Measurements from ENCODE around the gene EPB41. TPM values are rescaled to one million over a fixed set of nuclear protein-coding genes. Genes with fewer than 3 reads are reported as not detected.

The EPB41 gene
- total RNA-seq, 2 donors from 2014 or later: 193 to 221 TPM

DNA sequence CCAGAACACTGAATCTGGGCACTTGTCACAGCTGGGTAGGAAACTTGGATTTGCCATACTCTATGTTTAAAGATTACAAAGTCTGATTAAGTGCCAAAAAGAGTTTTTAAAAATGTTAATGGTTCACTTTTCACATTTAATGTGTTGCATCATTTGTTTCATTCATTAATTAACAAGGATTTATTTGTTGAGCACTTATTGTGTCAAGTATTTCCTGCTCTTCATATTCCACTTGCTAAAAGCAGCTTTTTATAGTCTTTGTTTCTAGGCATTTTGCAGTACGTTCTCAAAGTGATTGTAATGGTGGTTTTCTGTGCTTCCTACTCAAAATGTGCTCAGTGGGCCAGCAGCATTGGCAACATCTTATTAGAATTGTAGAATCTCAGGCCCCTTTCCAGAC is 68.7 kb downstream of the EPB41 start:
- H3K9me3 ChIP-seq (ENCODE audit: control insufficient read depth, low read length, poor library complexity, severe bottlenecking): no peaks in the 10 kb centered on the region
- DNase-seq (no peak), ATAC-seq (no peak)
- peaks cover 4% of the 10 kb centered on the region for H3K36me3 Mint-ChIP-seq (ENCODE audit: low read depth)
- peaks cover 53% of the 10 kb centered on the region for H3K4me1 Mint-ChIP-seq
- no peak overlapping the region for H3K4me3 Mint-ChIP-seq
- no peaks in the 10 kb centered on the region for H3K27me3 Mint-ChIP-seq
- no peak overlapping the region for H3K27ac Mint-ChIP-seq

DNA sequence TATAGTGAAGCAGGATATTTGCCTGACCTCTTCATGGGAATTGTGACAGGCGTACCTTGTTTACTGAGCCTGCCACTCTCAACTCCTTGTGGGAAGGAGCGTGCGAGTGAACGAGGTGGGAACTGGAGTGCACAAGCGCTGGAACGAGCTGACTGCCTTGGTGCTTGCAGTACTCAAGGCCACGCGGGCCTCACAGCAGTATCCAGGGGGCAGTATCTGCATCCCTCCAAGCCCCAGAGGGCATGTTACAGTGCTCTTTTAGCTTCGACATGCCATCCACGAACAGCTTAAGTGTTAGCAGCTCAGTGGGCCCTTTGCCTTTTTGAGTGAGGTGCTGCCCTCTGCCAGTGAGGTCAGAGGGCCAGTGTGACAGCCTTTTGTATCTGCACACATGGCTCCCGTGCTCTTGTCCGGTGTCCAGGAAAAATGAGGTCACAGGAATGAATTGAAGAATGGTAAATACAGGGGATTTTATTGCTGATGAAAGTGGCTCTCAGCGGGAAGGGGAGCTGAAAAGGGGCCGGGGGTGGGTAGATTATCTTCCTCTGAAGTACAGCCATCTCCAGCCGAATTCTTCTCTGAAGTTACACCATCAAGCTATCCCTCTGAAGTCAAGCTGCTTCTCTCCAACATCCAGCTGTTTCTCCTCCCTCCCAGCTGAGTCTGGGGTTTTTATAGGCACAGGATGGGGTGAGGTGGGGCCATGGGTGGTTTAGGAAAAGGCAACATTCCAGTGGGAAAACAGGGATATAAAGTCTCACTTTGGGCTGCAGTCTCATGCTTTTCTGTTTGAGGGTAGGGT is 69.3 kb downstream of the EPB41 start:
- Mint-ChIP-seq H3K27me3 (no peaks in the 10 kb centered on the region), H3K36me3 (ENCODE audit: low read depth) (peaks cover 4% of the 10 kb centered on the region), H3K4me1 (peaks cover 47% of the 10 kb centered on the region), H3K27ac (peak overlapping the region; percentile 21), H3K4me3 (no peak overlapping the region)
- ATAC-seq (no peak), DNase-seq (no peak)
- no peaks in the 10 kb centered on the region for H3K9me3 ChIP-seq (ENCODE audit: control insufficient read depth, low read length, poor library complexity, severe bottlenecking)

DNA sequence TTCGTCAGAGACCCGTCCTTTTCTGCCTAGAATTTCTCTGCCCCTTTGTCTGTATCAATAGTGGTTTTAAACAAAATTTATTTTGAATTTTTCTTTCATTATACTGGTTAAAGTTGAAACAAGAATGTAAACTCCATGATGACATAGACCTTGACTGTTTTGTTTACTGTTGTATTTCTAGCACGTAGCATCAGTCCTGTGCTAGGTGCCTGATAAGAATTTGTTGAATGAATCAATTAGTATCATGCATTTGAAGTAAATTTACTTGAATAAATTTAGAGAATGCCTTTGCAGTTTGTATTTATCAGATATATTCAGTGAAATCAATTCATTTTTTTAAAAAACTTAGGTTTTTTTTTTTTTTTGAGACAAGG is 69.9 kb downstream of the EPB41 start:
- Mint-ChIP-seq H3K4me1 (peaks cover 48% of the 10 kb centered on the region), H3K27me3 (no peaks in the 10 kb centered on the region), H3K27ac (peak overlapping the region; percentile 21)

DNA sequence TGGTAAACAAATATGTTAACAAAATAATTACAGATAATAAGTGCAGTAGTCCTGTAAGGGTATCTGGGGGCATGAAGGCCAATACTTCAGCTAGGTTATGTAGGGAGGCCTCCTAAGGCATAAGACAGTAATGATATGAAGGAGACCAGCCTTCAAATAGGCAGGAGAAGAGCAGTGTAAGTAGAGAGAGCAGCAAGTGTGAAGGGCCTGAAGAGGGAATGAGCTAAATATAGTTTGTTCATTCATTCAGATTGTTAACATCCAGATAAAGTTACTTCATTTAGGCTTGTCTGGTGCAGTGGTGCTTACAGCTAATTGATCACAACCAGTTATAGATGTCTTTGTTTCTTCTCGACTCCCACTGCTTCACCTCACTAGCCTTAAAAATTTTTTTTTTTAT is 71.1 kb downstream of the EPB41 start:
- peaks cover 43% of the 10 kb centered on the region for H3K4me1 Mint-ChIP-seq
- H3K27ac Mint-ChIP-seq: peak overlapping the region; percentile 43
- no peaks in the 10 kb centered on the region for H3K27me3 Mint-ChIP-seq
- DNase-seq (no peak), ATAC-seq (no peak)
- peaks cover 4% of the 10 kb centered on the region for H3K36me3 Mint-ChIP-seq (ENCODE audit: low read depth)
- no peak overlapping the region for H3K4me3 Mint-ChIP-seq
- no peaks in the 10 kb centered on the region for H3K9me3 ChIP-seq (ENCODE audit: control insufficient read depth, low read length, poor library complexity, severe bottlenecking)

More for the DNA sequence above, 69.9 kb downstream of the EPB41 start:
- ATAC-seq (no peak), DNase-seq (no peak)
- Mint-ChIP-seq H3K4me3 (no peak overlapping the region), H3K36me3 (ENCODE audit: low read depth) (peaks cover 4% of the 10 kb centered on the region)
- no peaks in the 10 kb centered on the region for H3K9me3 ChIP-seq (ENCODE audit: control insufficient read depth, low read length, poor library complexity, severe bottlenecking)

DNA sequence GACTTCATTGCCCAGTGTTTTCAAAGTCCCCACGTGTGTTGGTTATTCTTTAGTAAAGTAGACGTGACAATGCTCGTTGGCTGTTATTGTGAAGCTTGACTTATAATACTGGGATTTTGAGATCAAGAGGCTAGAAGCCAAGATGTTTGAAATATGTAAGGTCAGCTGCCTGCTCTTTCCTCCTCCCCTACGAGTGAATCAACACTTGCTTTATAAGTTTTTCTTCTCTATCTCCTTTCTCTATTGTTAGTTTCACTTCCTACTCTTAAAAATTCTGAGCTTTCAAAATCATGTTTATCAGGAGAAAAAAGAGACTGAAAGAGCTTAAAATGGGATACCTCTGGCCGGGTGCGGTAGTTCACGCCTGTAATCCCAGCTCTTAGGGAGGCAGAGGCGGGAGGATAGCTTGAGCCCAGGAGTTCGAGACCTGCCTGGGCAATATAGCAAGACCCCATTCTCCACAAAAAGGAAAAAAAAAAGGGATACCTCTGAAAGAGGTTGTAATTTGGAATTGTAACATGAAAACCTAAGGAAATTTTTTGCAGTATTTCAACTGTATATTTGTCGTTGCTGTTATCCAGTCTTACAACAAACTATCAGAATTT is 72.0 kb downstream of the EPB41 start:
- Mint-ChIP-seq H3K4me3 (no peak overlapping the region), H3K27me3 (no peaks in the 10 kb centered on the region), H3K36me3 (ENCODE audit: low read depth) (peaks cover 4% of the 10 kb centered on the region), H3K27ac (peak overlapping the region; percentile 77), H3K4me1 (peaks cover 35% of the 10 kb centered on the region)
- ATAC-seq (no peak), DNase-seq (no peak)
- H3K9me3 ChIP-seq (ENCODE audit: control insufficient read depth, low read length, poor library complexity, severe bottlenecking): no peaks in the 10 kb centered on the region

DNA sequence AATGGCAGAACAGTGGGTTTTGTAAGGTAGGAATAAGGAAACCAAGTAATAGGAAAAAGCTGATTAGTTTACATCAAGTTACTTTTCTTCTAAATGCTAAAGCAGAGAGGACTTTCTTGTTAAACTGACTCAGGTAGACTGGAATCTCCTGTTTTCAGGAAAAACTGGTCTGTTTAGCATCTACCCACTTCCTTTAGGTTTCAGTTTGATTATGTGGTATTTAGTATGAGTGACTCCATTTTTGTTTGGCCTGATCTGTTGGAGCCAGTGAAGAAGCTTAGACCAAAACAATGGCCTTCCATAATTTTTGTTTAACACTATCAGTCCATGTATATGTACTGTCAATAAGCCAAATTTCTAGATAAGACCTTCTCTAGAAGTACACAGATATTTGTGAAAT is 88.4 kb downstream of the EPB41 start:
- Mint-ChIP-seq H3K27me3 (no peaks in the 10 kb centered on the region), H3K4me3 (no peak overlapping the region), H3K36me3 (ENCODE audit: low read depth) (peaks cover 6% of the 10 kb centered on the region), H3K27ac (peak overlapping the region; percentile 72), H3K4me1 (peaks cover 39% of the 10 kb centered on the region)
- ATAC-seq (no peak), DNase-seq (no peak)
- no peaks in the 10 kb centered on the region for H3K9me3 ChIP-seq (ENCODE audit: control insufficient read depth, low read length, poor library complexity, severe bottlenecking)

DNA sequence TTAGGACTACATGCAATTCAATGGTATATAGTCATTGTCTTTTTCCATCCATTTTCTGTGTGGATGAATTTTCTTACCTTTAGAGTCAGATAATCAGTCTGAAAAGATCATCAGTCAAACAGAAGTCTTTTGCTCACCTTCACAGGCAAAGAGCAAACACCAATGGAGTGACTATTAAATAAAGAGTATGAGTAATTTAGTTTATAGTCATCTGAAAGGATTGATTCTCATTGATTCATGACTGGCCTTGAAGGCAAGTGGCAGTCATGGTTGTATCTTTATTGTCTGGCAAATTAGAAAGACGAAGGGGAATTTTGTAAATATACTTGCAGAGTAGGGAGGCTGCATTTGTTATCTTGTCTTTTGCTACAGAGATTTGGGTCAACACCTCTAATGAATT is 89.9 kb downstream of the EPB41 start:
- Mint-ChIP-seq H3K27me3 (no peaks in the 10 kb centered on the region), H3K27ac (no peak overlapping the region), H3K4me3 (no peak overlapping the region), H3K4me1 (peaks cover 42% of the 10 kb centered on the region), H3K36me3 (ENCODE audit: low read depth) (peaks cover 6% of the 10 kb centered on the region)
- ATAC-seq: no peak
- no peaks in the 10 kb centered on the region for H3K9me3 ChIP-seq (ENCODE audit: control insufficient read depth, low read length, poor library complexity, severe bottlenecking)
- DNase-seq: no peak

DNA sequence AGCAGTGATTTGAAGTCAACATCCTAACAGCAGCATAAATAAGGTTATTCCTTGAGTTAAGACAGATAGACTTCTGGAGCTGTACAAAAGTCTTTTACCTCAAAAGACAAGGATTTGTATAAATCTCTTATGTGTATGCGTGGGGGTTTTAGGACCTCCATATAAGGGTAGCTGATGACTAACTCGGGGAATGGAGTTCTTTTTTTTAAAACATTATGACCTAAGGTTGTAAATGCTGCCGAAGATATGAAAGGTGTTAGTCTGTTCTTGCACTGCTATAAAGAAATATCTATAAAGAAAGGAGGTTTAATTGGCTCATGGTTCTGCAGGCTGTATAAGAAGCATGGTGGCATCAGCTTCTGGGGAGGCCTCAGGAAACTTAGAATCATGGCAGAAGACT is 90.4 kb downstream of the EPB41 start:
- H3K27ac Mint-ChIP-seq: no peak overlapping the region
- ATAC-seq (no peak), DNase-seq (no peak)
- no peaks in the 10 kb centered on the region for H3K27me3 Mint-ChIP-seq
- peaks cover 6% of the 10 kb centered on the region for H3K36me3 Mint-ChIP-seq (ENCODE audit: low read depth)
- H3K4me1 Mint-ChIP-seq: peaks cover 42% of the 10 kb centered on the region
- no peak overlapping the region for H3K4me3 Mint-ChIP-seq
- no peaks in the 10 kb centered on the region for H3K9me3 ChIP-seq (ENCODE audit: control insufficient read depth, low read length, poor library complexity, severe bottlenecking)

DNA sequence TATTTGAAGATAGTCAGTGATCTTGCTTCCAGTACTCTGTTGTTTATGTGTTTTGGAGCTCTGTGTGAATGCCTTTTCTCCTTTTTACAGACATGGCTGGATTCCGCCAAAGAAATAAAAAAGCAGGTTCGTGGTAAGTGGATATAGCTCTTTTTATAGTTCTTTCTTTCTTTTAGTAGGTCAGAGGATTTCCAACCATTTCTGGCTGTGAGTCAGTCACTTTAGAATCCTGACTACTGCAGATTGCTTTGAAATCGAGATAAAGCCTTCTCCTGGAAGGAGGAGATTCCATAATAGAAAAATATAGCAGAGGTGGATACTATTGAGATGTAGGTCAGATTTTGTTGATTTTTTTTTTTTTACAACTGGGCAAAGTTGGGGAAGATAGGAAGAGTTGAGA is 97.4 kb downstream of the EPB41 start:
- no peaks in the 10 kb centered on the region for H3K9me3 ChIP-seq (ENCODE audit: control insufficient read depth, low read length, poor library complexity, severe bottlenecking)
- DNase-seq (no peak), ATAC-seq (no peak)
- Mint-ChIP-seq H3K27ac (peak overlapping the region; percentile 37), H3K36me3 (ENCODE audit: low read depth) (peaks cover 8% of the 10 kb centered on the region), H3K27me3 (no peaks in the 10 kb centered on the region), H3K4me3 (no peak overlapping the region), H3K4me1 (peaks cover 15% of the 10 kb centered on the region)

DNA sequence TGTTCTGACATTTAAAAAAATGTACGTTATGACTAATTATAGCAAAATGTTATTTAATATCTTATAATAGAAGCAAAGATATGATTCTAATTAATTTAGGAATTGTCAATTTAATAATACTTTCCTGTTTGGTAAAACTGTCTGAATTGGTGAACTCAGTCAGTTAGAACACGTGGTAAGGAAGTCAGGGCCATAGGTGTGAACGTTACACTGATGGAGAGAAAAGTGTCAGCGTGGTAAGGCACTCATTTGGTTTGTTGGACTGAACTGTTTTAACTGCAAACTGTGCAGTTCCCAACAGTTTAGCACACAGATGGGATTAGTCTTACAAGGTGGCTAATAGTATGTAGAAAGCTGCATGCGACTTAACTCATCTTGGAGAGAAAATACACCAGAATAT is 102.9 kb downstream of the EPB41 start:
- ATAC-seq: no peak

DNA sequence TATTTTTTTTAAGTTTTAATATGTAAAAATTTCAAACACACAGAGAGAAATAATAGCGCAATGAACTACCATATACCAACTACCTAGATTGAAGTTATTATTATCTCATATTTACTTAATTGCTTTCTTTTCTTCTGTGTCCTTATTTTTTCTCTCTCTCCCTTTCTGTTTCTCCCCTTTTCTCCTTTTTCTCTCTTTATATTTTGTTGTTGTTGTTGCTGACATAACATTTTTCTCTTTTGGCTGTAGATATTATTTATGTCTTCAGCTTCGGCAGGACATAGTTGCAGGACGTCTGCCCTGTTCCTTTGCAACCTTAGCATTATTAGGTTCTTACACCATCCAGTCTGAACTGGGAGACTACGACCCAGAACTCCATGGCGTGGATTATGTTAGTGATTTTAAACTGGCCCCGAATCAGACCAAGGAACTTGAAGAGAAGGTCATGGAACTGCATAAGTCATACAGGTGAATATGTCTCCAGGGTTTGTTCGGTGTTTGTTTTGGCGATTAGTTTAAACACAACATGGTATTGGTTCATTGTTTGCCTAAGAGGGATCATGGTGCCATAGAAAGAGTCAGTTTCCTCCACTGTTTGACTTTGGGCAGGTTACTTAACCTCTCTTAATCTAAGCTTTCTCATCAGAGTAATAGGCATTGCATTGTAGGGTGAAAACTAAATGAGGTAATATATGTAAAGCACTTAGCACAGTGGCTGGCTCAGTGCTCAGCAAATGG is 103.8 kb downstream of the EPB41 start:
- DNase-seq: no peak
- no peak for ATAC-seq
- H3K4me3 Mint-ChIP-seq: no peak overlapping the region
- no peaks in the 10 kb centered on the region for H3K27me3 Mint-ChIP-seq
- H3K27ac Mint-ChIP-seq: peak overlapping the region; percentile 29
- H3K9me3 ChIP-seq (ENCODE audit: control insufficient read depth, low read length, poor library complexity, severe bottlenecking): no peaks in the 10 kb centered on the region
- peaks cover 3% of the 10 kb centered on the region for H3K4me1 Mint-ChIP-seq
- no peaks in the 10 kb centered on the region for H3K36me3 Mint-ChIP-seq (ENCODE audit: low read depth)

More for the DNA sequence above, 102.9 kb downstream of the EPB41 start:
- no peak for DNase-seq
- Mint-ChIP-seq H3K27ac (peak overlapping the region; percentile 29), H3K36me3 (ENCODE audit: low read depth) (no peaks in the 10 kb centered on the region), H3K4me1 (peaks cover 3% of the 10 kb centered on the region), H3K27me3 (no peaks in the 10 kb centered on the region), H3K4me3 (no peak overlapping the region)
- H3K9me3 ChIP-seq (ENCODE audit: control insufficient read depth, low read length, poor library complexity, severe bottlenecking): no peaks in the 10 kb centered on the region

DNA sequence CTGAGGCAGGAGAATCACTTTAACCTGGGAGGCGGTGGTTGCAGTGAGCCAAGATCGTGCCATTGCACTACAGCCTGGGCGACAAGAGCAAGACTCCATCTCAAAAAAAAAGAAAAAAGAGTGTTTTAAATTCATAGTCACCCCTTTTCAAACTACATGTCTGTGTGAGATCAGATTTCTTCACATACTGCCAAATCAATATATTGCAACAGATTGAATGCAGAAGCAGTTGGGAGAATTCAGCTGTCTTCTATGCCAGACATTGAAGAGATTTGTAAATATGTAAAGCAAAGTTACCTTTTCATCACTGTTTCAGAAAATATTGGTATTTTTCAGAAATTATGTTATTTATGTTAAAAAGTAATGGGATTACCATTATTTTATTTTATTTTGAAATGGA is 108.3 kb downstream of the EPB41 start:
- no peaks in the 10 kb centered on the region for H3K9me3 ChIP-seq (ENCODE audit: control insufficient read depth, low read length, poor library complexity, severe bottlenecking)
- ATAC-seq (no peak), DNase-seq (no peak)
- Mint-ChIP-seq H3K4me3 (no peak overlapping the region), H3K27me3 (no peaks in the 10 kb centered on the region), H3K27ac (no peak overlapping the region), H3K36me3 (ENCODE audit: low read depth) (peaks cover 6% of the 10 kb centered on the region), H3K4me1 (peaks cover 5% of the 10 kb centered on the region)

DNA sequence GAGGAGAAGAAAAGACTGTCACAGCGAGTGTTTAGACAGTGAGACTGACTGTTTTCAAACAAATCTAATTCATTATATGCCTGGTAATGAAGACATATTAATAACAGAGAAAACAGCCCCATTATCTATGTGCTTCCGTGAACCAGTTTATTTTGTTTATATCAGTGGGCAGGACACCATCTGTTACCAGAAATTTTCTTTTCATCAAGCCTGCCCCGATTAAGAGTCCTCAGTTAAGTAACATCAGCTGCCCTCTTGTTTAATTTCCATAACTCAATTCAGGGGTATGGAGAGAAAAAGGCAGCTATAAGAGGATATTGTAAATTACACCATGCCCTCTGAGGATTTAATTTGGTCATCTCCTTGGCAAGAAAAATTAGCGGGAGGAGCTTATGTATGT is 115.3 kb downstream of the EPB41 start:
- H3K9me3 ChIP-seq (ENCODE audit: control insufficient read depth, low read length, poor library complexity, severe bottlenecking): no peaks in the 10 kb centered on the region
- Mint-ChIP-seq H3K36me3 (ENCODE audit: low read depth) (peaks cover 6% of the 10 kb centered on the region), H3K27me3 (no peaks in the 10 kb centered on the region), H3K4me3 (no peak overlapping the region), H3K27ac (no peak overlapping the region), H3K4me1 (peaks cover 5% of the 10 kb centered on the region)
- DNase-seq (no peak), ATAC-seq (no peak)

Measured in T-helper 17 cell (primary cell).